ENCODE data around the gene CD99.
"Not testable (repeated sequence)": the region's sequence is repeated elsewhere in the genome, so short reads cannot be mapped to it uniquely, and the experiment has no call there.

The CD99 gene

GRCh38 chrX:2774776-2775175 lies 83.7 kb downstream of the CD99 start:
- DNase-seq: no peak

GRCh38 chrX:2780472-2781225 lies 89.6 kb downstream of the CD99 start:
- DNase-seq: not testable (repeated sequence)

GRCh38 chrX:2781226-2781571 lies 90.1 kb downstream of the CD99 start:
- DNase-seq: no peak

- no peak for DNase-seq
Observed at GRCh38 chrX:2781698-2782097, 90.6 kb downstream of the CD99 start.

- DNase-seq: no peak
Observed at GRCh38 chrX:2782171-2782570, 91.1 kb downstream of the CD99 start.

- no peak for DNase-seq
Observed at GRCh38 chrX:2782778-2783177, 91.7 kb downstream of the CD99 start.

GRCh38 chrX:2784026-2784425 lies 92.9 kb downstream of the CD99 start:
- no peak for DNase-seq

- DNase-seq: no peak
Observed at GRCh38 chrX:2785538-2785937, 94.4 kb downstream of the CD99 start.

- DNase-seq: no peak
Observed at GRCh38 chrX:2788980-2789379, 97.9 kb downstream of the CD99 start.

GRCh38 chrX:2789569-2789968 lies 98.5 kb downstream of the CD99 start:
- DNase-seq: no peak

Data from fibroblast of skin of right quadriceps (primary cell).